Naive B cell (primary cell): ENCODE measurements around the gene FGF22. TPM values are rescaled to one million over a fixed set of nuclear protein-coding genes. Genes with fewer than 3 reads are reported as not detected.

ENCODE experiments used
- ATAC-seq, 2 donors: fragments of 150-1000 bp; cut with Tn5 transposase; 2 replicates each; pipeline ENCODE4 v1.10.0; 2021; ENCODE audit warnings: low read depth in 2 of 2, mild to moderate bottlenecking in 2 of 2, moderate library complexity in 2 of 2
- DNase-seq: peaks from one replicate; pipeline ENCODE4 v3.0.0; 2022
- H3K27ac Mint-ChIP-seq, 6 donors: one replicate each; pipeline ENCODE4 v1.8.0; 2020 to 2022; ENCODE audit warnings: mild to moderate bottlenecking in 6 of 6, mixed read lengths in 6 of 6, moderate library complexity in 5 of 6, inconsistent platforms in 2 of 6
- H3K27me3 Mint-ChIP-seq, 3 donors: one replicate each; pipeline ENCODE4 v1.8.0; 2021 to 2022; ENCODE audit warnings: mixed read lengths in 3 of 3, mild to moderate bottlenecking in 1 of 3
- H3K36me3 Mint-ChIP-seq, 2 donors: one replicate each; pipeline ENCODE4 v1.8.0; 2020 to 2022; ENCODE audit warnings: mixed read lengths in 2 of 2, inconsistent platforms in 1 of 2, mild to moderate bottlenecking in 1 of 2
- H3K4me1 Mint-ChIP-seq, 3 donors: one replicate each; pipeline ENCODE4 v1.8.0; 2020 to 2022; ENCODE audit warnings: mixed read lengths in 3 of 3, inconsistent platforms in 1 of 3, mild to moderate bottlenecking in 1 of 3, moderate library complexity in 1 of 3
- H3K4me3 Mint-ChIP-seq, 8 donors: one replicate each; pipeline ENCODE4 v1.8.0; 2020 to 2022; ENCODE audit warnings: mild to moderate bottlenecking in 8 of 8, mixed read lengths in 8 of 8, moderate library complexity in 8 of 8, inconsistent platforms in 2 of 8
- H3K9me3 Mint-ChIP-seq, 7 donors: one replicate each; pipeline ENCODE4 v1.8.0; 2020 to 2022; ENCODE audit warnings: mixed read lengths in 7 of 7, mild to moderate bottlenecking in 5 of 7, inconsistent platforms in 2 of 7, moderate library complexity in 1 of 7
- polyA plus RNA-seq, 6 donors: library from polyadenylated mRNA; unstranded; fragments of 300-500 nt; fragmentation: Illumina TruSeq; gene quantifications; one replicate each; pipeline ENCODE4 v1.2.3, GENCODE V29; 2021; ENCODE audit warnings: low read depth in 6 of 6

Gene FGF22
- polyA plus RNA-seq, 6 donors from 2014 or later = not detected

DNA sequence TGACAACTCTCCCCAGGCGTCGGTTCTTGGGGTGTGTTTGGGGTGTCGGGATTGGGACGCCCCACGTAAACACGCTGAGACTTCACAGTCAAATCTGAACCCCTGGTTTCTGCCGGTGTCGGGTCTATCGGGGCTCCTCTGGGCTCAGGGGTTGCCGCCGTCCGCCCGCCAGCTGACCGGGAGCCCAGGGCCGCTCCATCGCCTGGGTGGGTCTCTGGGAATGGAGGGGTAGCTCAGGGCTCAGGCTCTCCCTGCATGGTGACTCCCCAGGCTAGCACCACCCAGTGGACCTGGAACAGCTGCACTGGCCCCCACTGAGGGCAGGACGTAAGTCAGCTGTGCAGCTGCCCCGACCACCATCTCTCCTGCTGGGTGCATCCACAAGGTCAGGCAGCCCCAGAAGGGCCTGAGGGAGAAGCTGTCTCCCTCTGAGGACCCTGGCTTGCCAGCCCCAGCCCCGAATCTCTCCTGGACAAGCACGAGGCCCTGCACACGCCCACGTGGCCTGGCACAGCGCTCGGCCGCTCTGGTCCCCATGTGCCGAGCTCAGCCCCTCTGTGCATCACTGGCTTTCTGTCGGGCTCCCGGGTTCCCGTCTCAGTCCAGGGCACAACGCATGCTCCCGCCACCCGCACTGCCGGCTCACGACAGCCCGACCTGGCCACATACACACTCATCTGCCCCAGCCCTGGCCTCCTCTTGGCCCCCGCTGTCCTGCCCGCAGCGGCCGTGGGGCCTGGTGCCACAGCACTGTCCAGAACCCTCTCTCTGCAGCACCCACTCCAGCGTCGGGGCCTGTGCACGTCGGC is 17.3 kb downstream of the FGF22 start:
- no peaks in the 10 kb centered on the region for H3K27me3 Mint-ChIP-seq
- H3K4me3 Mint-ChIP-seq = peak overlapping the region in 1 of 8 donors; percentile 7
- H3K27ac Mint-ChIP-seq = peak overlapping the region in 1 of 6 donors; percentile 71
- DNase-seq = no peak
- H3K4me1 Mint-ChIP-seq = peaks cover 33 to 59% (median 45%) of the 10 kb centered on the region in 3 donors
- H3K9me3 Mint-ChIP-seq = no peaks in the 10 kb centered on the region
- ATAC-seq = no peak
- H3K36me3 Mint-ChIP-seq = no peaks in the 10 kb centered on the region

- Mint-ChIP-seq H3K9me3 (no peaks in the 10 kb centered on the region), H3K4me3 (peak overlapping the region in 1 of 8 donors; percentile 7), H3K27ac (peak overlapping the region in 1 of 6 donors; percentile 9), H3K4me1 (peaks cover 33 to 61% (median 45%) of the 10 kb centered on the region in 3 donors), H3K27me3 (no peaks in the 10 kb centered on the region), H3K36me3 (no peaks in the 10 kb centered on the region)
- DNase-seq (no peak), ATAC-seq (no peak)
Measured at GRCh38 chr19:657611-658010, 17.9 kb downstream of the FGF22 start.

- Mint-ChIP-seq H3K9me3 (no peaks in the 10 kb centered on the region), H3K27ac (peak overlapping the region in 2 of 6 donors; percentile 38 to 95), H3K36me3 (no peaks in the 10 kb centered on the region), H3K4me3 (peak overlapping the region in 5 of 8 donors; percentile 38 to 97 (median 57)), H3K4me1 (peaks cover 33 to 61% (median 45%) of the 10 kb centered on the region in 3 donors), H3K27me3 (no peaks in the 10 kb centered on the region)
- ATAC-seq (no peak), DNase-seq (no peak)
Measured at GRCh38 chr19:658059-658839, 18.6 kb downstream of the FGF22 start.

GRCh38 chr19:658916-659839 is 19.5 kb downstream of the FGF22 start:
- DNase-seq (no peak), ATAC-seq (no peak)
- H3K4me1 Mint-ChIP-seq = peaks cover 37 to 63% (median 53%) of the 10 kb centered on the region in 3 donors
- H3K36me3 Mint-ChIP-seq = no peaks in the 10 kb centered on the region
- no peaks in the 10 kb centered on the region for H3K9me3 Mint-ChIP-seq
- peak overlapping the region in 6 of 8 donors; percentile 47 to 97 (median 94) for H3K4me3 Mint-ChIP-seq
- H3K27me3 Mint-ChIP-seq = no peaks in the 10 kb centered on the region
- H3K27ac Mint-ChIP-seq = peak overlapping the region in 5 of 6 donors; percentile 77 to 98 (median 95)

DNA sequence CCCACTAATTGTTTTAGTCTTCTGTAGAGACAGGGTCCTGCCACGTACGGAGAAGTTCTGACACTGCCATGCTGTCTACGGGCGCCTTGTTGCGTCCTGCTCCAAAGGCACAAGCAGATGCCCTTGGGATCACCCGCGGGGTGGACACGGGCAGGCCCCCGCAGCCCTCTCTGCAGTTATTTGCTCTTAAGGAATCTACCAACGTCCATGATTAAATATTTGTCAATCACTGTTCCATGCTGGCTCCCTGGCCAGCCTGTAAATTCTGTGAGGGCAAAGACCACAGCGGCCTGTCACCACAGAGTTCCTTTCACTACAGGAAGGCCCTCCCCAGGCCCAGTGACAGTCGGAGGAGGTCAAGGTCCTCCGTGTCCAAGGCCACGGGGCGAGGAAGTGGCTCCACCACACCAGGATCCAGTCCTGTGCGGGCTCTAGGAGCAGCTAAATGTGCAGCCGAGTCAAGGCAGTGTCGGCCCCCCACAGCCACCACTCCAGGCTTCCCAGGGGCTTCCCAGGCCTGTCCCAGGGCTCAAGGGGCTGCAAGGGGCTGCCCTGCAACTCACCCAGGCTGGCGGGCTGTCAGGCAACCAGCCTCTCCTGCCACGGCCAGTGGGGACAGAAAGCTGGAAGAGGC is 21.2 kb downstream of the FGF22 start:
- DNase-seq = no peak
- Mint-ChIP-seq H3K36me3 (no peaks in the 10 kb centered on the region), H3K4me3 (peak overlapping the region; percentile 93 to 100 (median 98)), H3K4me1 (peaks cover 28 to 59% (median 53%) of the 10 kb centered on the region in 3 donors), H3K27me3 (no peaks in the 10 kb centered on the region), H3K27ac (peak overlapping the region; percentile 89 to 99 (median 98)), H3K9me3 (no peaks in the 10 kb centered on the region)
- no peak for ATAC-seq

DNA sequence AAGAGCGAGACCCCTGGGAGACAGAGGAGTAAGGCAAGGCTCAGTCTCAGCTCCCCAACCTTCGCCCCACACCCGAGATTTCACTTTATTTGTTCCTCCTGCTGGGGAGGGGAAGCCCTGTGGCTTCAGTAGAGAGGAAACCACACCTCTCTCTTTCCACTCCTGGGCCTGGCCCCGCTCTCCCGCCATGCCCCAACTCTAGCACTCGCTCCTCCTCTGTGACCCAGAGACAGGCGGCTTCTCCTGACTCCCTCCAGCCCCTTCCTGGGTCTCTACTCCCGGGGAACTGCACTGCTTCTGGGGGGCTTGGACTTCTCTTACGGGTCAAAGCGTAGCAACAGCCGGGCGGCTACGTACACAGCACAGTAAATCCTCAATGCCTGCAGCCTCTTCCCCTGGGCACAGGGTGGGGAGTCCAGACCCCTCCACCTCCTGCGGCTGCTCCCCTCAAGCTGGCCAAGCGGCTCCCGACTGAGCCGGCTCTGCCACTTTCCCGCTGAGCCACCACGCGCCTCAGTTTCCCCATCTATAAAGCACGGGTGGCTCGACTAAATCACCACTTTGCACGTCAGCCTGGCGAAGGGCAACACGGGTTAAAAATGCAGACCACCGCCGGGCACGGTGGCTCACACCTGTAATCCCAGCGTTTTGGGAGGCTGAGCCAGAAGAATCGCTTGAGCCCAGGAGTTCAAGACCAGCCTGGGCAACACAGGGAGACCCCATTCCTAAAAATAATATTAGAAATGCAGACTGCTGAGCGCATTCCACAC is 21.9 kb downstream of the FGF22 start:
- ATAC-seq (peak; percentile 52 to 53), DNase-seq (peak; percentile 66)
- Mint-ChIP-seq H3K4me3 (peak overlapping the region; percentile 93 to 100 (median 98)), H3K27ac (peak overlapping the region; percentile 89 to 99 (median 98)), H3K36me3 (no peaks in the 10 kb centered on the region), H3K27me3 (peaks cover 0 to under 1% (median 0%) of the 10 kb centered on the region in 3 donors), H3K9me3 (no peaks in the 10 kb centered on the region), H3K4me1 (peaks cover 23 to 52% (median 48%) of the 10 kb centered on the region in 3 donors)

- H3K27ac Mint-ChIP-seq = peak overlapping the region; percentile 89 to 99 (median 98)
- peak overlapping the region; percentile 93 to 100 (median 98) for H3K4me3 Mint-ChIP-seq
- peaks cover 23 to 52% (median 45%) of the 10 kb centered on the region in 3 donors for H3K4me1 Mint-ChIP-seq
- no peaks in the 10 kb centered on the region for H3K9me3 Mint-ChIP-seq
- ATAC-seq (peak; percentile 39 to 45), DNase-seq (peak; percentile 73)
- no peaks in the 10 kb centered on the region for H3K36me3 Mint-ChIP-seq
- peaks cover 0 to 6% (median 0%) of the 10 kb centered on the region in 3 donors for H3K27me3 Mint-ChIP-seq
Measured at GRCh38 chr19:662207-662961, 22.7 kb downstream of the FGF22 start.

GRCh38 chr19:662962-663681 is 23.4 kb downstream of the FGF22 start, which contains the start of gene RNF126:
TSS of gene RNF126 (minus strand) at chr19:663214. CDS start at chr19:663121, 93 bp downstream.
- H3K27me3 Mint-ChIP-seq = peaks cover 0 to 10% (median 0%) of the 10 kb centered on the region in 3 donors
- ATAC-seq (peak; percentile 44 to 62), DNase-seq (peak; percentile 88)
- H3K9me3 Mint-ChIP-seq = no peaks in the 10 kb centered on the region
- peak within 1 kb of the TSS; percentile 89 to 99 (median 98) for H3K27ac Mint-ChIP-seq
- H3K4me1 Mint-ChIP-seq = peaks cover 23 to 52% (median 42%) of the 10 kb centered on the region in 3 donors
- no peaks in the 10 kb centered on the region for H3K36me3 Mint-ChIP-seq
- H3K4me3 Mint-ChIP-seq = peak within 1 kb of the TSS; percentile 93 to 100 (median 98)

GRCh38 chr19:663682-664117 is 24.0 kb downstream of the FGF22 start:
- Mint-ChIP-seq H3K4me3 (peak overlapping the region; percentile 77 to 97 (median 85)), H3K27me3 (peaks cover 0 to 10% (median 0%) of the 10 kb centered on the region in 3 donors), H3K36me3 (no peaks in the 10 kb centered on the region), H3K27ac (peak overlapping the region; percentile 72 to 97 (median 90)), H3K4me1 (peaks cover 23 to 48% (median 42%) of the 10 kb centered on the region in 3 donors), H3K9me3 (no peaks in the 10 kb centered on the region)
- DNase-seq (no peak), ATAC-seq (no peak)

GRCh38 chr19:664913-665443 is 25.3 kb downstream of the FGF22 start:
- peak overlapping the region; percentile 60 to 97 (median 76) for H3K4me3 Mint-ChIP-seq
- DNase-seq (peak; percentile 73), ATAC-seq (peak; percentile 10 to 15)
- H3K36me3 Mint-ChIP-seq = no peaks in the 10 kb centered on the region
- H3K27me3 Mint-ChIP-seq = peaks cover 0 to 16% (median 5%) of the 10 kb centered on the region in 3 donors
- peak overlapping the region in 5 of 6 donors; percentile 39 to 92 (median 75) for H3K27ac Mint-ChIP-seq
- peaks cover 0 to 3% (median 0%) of the 10 kb centered on the region in 7 donors for H3K9me3 Mint-ChIP-seq
- H3K4me1 Mint-ChIP-seq = peaks cover 23 to 42% (median 37%) of the 10 kb centered on the region in 3 donors
